NCI-H2081 treated with DMSO at 0.1 percent for 48 hours (cell line): Measurements from ENCODE around the gene EHMT2.
"Not testable (repeated sequence)": the region's sequence is repeated elsewhere in the genome, so short reads cannot be mapped to it uniquely, and the experiment has no call there.

Source experiments
- DNase-seq: peaks from one replicate; lab custom pipeline; 2025; lab: John Stamatoyannopoulos, UW

The EHMT2 gene

GRCh38 chr6:31870385-31870921, 27.0 kb downstream of the EHMT2 start:
- DNase-seq, result no peak

- DNase-seq, result no peak
These were observed 28.2 kb downstream of the EHMT2 start for GRCh38 chr6:31869343-31869742.

- DNase-seq, result not testable (repeated sequence)
These were observed 28.9 kb downstream of the EHMT2 start for GRCh38 chr6:31868658-31868971.

GRCh38 chr6:31865205-31866118, 32.0 kb downstream of the EHMT2 start:
- DNase-seq, result no peak

- no peak for DNase-seq
These were observed 32.7 kb downstream of the EHMT2 start for GRCh38 chr6:31864818-31865204.

- not testable (repeated sequence) for DNase-seq
These were observed 33.4 kb downstream of the EHMT2 start for GRCh38 chr6:31864123-31864562.

- peak; percentile 97 for DNase-seq
These were observed 34.9 kb downstream of the EHMT2 start, which contains the start of gene NEU1 for GRCh38 chr6:31862344-31863235. Gene NEU1 (minus strand): TSS chr6:31862821. CDS start chr6:31862776, 45 bp downstream.

- no peak for DNase-seq
These were observed 35.6 kb downstream of the EHMT2 start for GRCh38 chr6:31861919-31862343.

- no peak for DNase-seq
These were observed 36.3 kb downstream of the EHMT2 start for GRCh38 chr6:31861150-31861549.

GRCh38 chr6:31860349-31860748, 37.1 kb downstream of the EHMT2 start:
- DNase-seq, result no peak

GRCh38 chr6:31859923-31860322, 37.6 kb downstream of the EHMT2 start:
- no peak for DNase-seq

GRCh38 chr6:31858707-31859106, 38.8 kb downstream of the EHMT2 start:
- no peak for DNase-seq

GRCh38 chr6:31857774-31858173, 39.7 kb downstream of the EHMT2 start:
- DNase-seq, result not testable (repeated sequence)

- not testable (repeated sequence) for DNase-seq
These were observed 45.3 kb downstream of the EHMT2 start for GRCh38 chr6:31851980-31852718.

GRCh38 chr6:31851485-31851832, 46.0 kb downstream of the EHMT2 start:
- no peak for DNase-seq

GRCh38 chr6:31850765-31851484, 46.6 kb downstream of the EHMT2 start:
- no peak for DNase-seq

GRCh38 chr6:31847276-31847978, 50.1 kb downstream of the EHMT2 start:
- DNase-seq, result no peak

GRCh38 chr6:31844507-31844906, 53.0 kb downstream of the EHMT2 start:
- no peak for DNase-seq

GRCh38 chr6:31842053-31842452, 55.4 kb downstream of the EHMT2 start:
- DNase-seq, result no peak

- not testable (repeated sequence) for DNase-seq
These were observed 57.7 kb downstream of the EHMT2 start for GRCh38 chr6:31839779-31840126.

- no peak for DNase-seq
These were observed 58.5 kb downstream of the EHMT2 start for GRCh38 chr6:31838968-31839367.
